ENCODE measurements around the gene RAD18.

The RAD18 gene

DNA sequence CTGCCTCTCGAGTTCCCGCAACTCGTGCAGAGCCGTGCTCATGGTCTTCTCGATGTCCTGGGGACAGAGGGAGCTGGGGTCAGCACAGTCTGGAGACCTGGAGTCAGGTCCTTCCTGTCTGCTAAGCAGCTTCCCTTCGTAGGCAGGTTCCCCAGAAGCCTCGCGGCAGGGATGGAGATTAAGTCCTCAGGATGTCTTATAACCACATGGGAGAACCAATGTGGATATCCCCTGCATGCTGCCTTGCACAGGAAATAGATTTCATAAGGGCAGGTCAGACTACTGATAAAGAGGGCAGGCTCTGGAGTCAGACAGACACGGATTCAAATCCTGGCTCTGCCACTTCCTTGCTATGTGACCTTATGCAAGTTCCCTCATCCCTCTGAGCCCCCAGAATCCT is 22.6 kb upstream of the RAD18 start:
- no peak for DNase-seq (ENCODE audit: low spot score)

DNA sequence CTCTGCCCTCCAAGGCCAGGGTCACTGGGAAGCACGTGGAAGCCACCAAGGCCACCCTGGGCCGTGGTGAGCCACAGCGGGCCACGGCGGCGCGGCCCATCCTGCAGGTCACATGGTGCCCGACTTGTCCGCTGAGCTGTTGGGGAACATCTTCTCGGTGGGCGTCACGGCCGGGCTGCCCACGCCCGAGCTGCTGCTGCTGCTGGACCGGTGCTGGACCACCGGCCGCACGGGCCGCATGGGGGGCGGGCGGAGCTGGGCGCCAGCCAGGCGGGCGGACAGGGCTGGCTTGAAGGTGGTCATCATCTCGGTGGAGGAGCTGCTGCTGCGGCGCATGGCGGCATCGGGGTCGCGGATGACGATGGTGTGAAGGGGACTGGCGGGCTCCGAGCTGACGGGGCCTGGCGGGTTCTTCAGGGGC is 22.1 kb upstream of the RAD18 start:
- no peak for DNase-seq (ENCODE audit: low spot score)

DNA sequence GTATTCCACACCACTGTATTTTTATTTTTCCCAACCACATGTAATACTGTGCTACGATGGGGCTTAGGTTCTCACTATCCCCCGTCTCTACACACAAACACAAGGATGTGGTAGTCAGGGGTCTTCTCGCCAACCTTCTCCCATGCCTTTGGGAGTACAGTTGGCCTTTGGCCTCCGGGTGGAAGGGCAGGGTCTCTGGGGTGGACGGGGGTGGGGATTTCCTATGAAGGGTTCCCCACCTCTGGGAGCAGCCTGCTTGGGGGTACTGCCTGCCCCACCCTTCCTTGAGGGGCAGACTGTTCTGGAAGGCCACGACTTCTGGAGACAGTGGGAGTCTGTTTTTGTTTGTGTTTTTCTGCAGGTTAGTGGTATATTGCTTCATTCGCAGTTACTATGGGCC is 21.3 kb upstream of the RAD18 start:
- no peak for DNase-seq (ENCODE audit: low spot score)

DNA sequence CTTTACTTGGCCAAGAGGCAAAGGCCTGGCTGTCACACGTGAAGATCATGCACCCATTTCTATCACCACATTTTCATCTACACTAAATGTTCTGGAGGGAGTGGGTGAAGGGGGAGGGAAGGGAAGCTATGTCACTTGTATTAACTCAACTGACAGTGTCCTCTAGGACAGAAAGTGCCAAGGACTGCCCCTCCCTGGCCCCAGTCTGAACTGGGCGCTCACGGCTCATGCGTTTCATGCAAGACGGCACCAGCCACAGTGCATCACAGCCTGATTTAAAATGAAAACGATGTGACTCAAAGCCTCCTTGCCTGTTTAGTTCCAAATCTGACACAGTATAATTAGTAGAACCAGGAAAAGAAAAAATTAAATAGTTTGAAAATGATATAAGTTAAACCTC is 20.8 kb upstream of the RAD18 start:
- no peak for DNase-seq (ENCODE audit: low spot score)

DNA sequence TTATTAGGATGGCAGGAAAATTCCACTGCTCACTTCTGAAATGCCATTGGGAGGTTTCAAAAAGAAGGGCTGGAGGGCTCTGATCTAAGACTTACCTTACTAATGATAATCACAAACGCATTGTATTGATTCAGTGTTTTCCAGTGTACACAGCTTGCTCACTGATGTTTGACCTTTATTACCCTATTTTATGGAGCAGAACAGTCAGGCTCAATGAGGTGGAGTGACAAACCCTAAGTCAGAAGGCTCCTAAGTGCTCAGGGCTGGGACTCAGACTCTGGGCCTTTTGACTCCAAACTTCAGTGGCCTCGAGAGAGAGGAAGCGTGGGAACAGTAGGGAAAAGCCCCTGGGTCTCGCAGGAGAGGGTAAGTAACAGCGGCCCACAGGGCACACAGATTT is 20.3 kb upstream of the RAD18 start:
- DNase-seq (ENCODE audit: low spot score), result no peak

DNA sequence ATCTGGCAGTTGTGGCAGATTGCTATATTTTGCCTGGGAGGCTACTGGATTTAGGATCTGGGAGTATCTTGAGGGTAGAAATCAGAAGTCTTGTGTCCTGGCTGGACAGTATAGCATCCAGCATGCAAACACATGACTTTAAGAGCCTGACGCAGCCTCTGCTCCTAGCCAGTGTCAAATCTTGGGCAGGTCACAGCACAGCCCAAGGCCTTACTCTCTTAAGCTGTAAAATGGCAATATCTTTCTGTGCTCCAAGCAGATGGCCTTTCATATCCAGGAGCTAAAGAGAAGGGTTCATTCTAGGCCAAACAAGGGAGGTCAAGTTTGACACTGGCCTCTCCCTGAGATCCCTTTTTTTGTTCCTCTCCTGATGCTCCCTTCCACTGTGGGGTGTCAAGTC is 19.8 kb upstream of the RAD18 start:
- no peak for DNase-seq (ENCODE audit: low spot score)

DNA sequence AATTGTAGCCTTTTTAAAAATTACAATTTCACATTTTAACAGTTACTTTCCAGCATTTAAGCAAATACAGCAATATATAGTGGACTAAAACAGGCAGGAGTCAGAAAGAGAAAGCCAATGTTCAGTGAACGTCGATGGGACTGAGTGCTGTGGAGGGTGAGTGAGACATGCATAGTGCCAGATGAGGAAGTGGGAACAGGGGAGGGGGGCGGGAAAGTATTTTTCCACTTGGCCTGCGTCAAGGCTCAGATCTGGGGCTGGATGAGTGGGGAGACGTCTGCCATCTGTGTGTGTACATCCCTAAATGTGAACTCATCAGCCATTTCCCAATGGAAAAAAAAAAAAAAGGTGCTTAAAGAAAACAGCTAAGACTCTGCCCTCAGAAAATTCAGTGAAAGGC is 19.2 kb upstream of the RAD18 start:
- DNase-seq (ENCODE audit: low spot score), result peak; percentile 34

DNA sequence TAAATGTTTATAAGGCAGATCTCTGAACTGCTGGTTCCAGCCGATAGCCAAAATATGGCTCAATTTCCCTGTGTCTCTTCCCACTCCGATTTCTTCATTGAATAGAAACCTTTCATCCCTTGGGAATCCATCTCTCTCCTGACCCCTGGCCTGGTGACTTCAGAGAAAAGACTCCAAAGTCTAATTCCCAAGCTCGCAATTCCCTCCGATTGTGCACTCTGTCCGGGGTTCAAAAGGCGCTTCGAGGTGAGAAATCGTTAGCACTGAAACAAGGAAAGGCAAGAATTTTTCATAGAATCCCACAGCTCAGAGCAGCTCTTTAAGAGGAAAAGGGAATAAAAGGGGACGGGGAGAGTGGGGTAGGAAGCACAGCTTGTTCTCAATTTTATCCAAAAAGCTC is 18.4 kb upstream of the RAD18 start:
- DNase-seq (ENCODE audit: low spot score), result no peak

DNA sequence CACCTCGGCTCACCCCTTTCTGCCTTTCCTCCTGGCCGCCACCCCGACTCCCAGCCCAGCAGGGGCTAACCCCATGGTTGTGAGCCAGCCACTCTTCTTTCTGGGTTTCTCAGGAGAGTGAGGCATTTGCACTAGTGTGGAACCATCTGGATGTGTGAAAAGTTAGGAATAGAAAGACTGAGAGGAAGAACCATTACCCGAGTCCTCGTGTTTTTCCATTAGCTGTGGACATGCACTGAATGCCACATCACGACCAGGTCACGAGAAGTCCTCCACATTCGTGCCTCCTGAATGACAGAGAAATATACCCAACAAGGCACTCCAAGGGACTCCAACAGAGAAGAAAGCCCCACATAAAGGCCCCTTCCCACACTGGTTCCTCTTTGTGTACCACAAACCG is 18.0 kb upstream of the RAD18 start:
- DNase-seq (ENCODE audit: low spot score), result no peak

DNA sequence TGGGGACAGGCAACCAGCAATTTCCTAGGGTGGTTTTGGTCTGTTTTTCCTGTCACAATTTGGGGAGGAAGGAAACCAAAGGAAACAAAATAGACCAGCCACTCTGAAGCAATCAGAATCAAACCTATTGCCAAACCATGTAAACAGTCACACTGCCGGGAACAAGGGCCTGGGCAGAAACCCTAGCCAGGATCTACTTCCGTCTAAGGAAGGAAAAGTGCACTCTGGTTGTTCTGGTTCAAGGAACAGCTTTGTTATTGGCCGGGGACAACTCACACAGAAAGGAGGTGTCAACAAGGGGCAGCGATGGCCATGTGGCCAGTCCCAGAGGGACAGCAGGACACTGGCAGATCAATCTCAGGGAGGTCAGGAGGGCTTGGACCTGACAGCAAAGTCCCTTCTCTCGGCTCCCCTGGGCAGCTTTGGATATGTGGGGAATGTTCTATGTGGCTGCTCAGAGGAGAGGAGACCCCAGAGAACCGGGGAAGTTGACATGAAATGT is 17.5 kb upstream of the RAD18 start:
- DNase-seq (ENCODE audit: low spot score), result no peak

DNA sequence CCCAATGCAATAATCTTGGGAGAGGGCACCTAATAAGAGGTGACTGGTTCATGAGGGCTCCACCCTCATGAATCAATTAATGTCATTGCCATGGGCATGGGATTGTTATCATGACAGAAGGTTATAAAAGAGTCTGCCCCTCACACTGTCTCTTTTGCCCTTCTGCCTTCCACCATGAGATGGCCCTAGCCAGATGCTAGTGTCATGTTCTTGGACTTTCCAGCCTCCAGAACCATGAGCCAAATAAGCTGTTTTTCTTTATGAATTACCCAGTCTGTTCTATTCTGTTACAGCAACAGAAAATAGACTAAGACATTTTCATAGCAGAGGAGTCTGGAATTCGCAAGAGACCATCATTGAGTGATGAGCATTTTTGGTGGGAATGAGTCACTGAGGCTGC is 16.0 kb upstream of the RAD18 start:
- no peak for DNase-seq (ENCODE audit: low spot score)

DNA sequence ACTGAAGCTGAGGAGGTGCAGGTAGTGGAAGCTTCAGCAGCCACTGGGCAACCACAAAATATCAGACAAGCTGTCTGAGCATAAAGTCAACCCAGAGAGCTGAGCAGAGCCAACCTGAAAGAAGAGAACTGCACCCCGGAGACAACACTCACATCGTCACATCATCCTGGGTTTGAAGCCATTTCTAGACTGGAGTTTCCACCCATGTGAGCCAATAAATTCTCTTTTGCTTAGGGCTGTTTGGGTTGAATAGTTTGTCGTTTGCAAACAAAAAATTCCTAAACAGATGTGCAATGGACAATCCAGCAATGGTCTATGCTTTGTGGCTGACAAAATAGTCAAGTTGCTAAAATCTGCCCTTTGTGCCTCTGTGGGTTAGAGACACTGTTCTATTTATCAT is 15.3 kb upstream of the RAD18 start:
- DNase-seq (ENCODE audit: low spot score), result no peak

DNA sequence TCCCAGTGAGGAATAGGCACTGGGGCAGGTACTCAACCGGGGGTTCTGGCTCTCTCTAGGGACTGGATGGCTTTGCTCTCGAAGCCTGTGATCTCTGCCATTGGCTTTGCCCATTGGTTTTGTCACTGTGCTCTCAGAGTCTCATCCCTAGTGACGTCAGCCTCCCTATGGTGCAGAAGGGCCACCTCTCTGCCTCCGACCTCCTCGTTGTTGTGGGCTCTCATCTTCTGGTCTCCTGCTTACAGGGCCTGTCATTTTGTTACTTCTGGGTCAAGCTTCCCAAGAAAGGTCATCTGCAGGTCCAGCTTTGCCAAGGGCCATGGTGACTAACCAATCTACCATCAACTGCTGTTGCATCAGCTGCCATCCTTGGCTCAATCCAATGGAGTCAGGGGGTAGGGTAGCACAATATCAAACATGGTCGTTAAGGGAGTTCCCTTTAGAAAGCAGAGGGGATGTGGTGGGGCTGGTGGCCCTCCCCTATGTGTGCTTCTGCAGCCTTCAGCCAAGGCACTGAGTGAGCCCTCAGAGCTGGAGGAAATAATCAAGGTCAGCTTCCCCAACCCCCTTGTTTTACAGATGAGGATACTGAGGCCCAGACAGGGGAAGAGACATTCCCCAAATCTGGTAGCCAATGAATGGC is 13.4 kb upstream of the RAD18 start:
- no peak for DNase-seq (ENCODE audit: low spot score)

DNA sequence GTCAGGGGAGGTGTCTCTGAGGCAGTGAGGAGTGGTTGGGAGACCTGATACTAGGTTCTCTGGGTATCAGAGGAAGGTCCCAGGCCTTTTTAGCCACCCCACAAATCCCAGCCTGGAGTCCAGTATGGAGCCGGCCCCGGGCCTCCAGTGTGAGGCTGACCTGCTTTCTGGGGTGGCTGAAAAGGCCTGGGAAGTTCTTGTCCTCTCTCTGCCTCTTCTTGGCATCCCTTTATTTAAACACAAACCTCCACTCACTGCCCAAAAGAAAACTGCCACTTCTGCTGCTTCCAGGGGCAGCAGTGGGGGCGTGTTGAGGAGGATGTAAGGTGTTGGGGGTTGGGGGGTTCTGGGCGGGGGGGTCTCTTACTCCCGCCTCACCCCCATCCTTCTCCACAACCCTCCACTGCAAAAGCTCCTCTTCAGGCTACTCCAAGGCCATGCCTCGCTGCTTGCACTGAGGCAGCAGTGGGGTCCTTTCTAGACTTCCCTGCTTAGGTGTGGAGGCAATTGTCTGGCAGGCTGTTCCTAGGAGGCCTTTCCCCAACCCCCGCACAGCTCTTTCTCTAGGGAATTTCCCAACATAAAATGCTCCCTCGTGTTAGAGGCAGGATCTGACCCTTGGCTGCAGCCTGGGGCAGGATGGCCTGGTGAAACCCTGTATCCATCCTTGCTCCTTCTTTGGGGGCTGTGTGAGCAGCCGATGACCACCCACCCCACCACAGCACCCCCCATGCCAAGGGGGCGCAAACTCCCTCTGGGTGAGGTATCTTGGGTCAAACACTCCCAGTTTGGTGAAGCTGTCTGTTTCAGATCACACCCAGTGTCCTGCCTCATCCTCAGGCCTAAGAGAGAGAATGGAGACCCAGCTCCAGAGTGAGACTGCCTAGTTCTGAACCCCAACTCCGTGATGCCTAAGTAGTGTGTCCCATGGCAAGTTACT is 12.1 kb upstream of the RAD18 start:
- no peak for DNase-seq (ENCODE audit: low spot score)

DNA sequence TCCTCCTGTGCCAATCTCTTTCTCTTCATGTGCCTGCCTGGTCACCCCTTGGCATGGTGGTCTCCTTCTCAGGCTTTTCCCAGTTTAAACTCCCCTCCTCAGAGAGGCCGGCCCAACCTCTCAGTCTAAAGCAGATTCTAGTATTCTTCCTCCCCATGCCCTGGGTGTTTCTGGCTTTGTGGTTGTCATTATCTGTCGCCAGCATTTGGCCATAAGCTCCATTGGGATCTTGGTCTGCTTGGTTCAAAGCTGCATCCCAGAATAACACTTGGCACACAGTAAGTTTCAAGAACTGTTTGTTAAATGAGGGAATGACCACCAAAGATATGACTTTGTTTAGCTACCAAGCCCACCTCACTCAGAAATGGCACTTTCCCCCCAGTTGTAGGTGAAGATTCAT is 11.2 kb upstream of the RAD18 start:
- DNase-seq (ENCODE audit: low spot score), result no peak

DNA sequence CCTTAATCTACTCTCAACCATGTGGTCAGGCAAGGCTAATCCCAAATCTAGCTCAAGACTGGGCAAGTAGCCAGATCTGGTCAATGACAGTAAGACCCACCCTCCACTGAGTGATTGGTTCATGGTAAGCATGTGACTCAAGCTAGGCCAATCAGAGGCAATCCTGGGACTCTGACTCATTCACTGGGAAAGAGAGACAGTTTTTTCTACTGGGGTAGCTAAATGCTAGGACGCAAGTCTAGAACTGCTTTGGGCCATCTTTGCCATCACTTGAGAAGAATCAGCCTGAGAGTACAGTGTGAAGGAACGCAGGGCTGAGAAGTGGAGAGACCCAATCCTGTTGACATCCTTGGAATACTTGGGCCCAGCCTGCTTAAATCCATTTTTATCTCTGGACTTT is 9.4 kb upstream of the RAD18 start:
- DNase-seq (ENCODE audit: low spot score), result no peak

DNA sequence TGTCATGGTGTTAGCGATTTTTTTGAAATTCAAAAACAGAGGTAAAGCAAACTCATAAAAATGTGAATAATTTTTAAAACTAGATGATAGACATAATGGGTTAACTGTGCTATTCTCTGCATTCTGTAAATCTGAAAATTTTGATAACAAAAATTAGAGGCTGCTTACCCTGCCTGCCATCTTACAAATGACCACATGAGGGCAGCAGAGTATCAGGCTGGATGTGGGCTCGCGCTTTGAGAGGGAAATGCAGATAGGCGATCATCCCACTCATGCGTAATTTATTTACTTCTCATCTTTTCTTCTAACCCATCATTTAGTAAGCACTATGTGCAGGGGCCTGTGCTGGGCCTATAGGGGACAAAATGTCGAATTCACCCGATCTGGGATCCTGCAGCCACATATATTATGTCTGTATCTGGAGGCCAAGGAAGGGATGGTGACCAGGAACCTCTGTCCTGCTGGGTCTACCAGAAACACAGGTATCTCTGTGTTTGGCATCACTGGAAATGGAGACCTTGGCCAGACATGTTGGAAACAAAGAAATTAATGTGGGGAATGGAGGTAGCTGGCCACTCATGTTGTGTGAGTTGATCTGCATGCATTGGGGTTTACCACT is 7.8 kb upstream of the RAD18 start:
- peak; percentile 66 for DNase-seq (ENCODE audit: low spot score)

DNA sequence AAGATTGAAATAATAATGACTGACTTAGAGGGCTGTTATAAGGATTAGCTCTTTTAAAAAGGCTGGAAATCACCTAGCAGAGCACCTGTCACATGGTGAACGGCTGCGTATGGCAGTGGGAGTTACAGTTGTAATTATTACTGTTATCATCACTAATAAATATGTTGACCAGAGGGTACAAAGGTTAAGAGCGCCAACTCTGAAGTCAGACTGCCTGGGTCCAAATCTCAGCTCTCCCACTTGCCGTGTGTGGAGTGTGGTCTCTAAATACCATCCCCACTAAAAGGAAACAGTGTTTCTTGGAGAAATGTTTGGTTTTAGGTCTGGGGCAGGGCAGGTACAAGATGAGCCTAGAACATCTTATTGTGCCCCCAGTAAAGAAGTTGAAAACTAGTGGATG is 6.0 kb upstream of the RAD18 start:
- DNase-seq (ENCODE audit: low spot score), result no peak

DNA sequence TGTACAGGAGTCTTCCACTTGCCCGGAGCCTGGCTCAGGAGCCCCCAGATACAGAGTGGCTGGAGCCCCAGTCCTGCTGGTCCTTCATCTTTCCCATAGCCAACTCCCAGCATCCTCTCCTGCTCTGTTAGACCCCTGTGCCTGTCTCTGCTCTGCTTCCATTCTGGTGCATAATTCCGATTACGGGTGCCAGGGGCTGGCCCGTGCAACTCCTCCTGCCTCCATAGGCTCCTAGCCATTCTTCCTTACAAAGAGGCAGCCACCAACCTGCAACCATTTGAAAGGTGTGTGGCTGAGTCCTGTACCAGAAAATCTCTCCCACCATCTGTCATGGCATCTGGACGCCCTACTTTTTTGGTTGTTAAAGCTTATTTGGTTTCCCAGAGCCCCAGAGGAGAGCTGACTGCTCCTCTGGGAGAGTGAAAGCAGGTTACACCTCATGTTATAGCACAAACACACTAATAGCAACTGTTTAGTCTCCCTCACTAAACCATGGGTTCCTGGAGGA is 5.2 kb upstream of the RAD18 start:
- DNase-seq (ENCODE audit: low spot score), result no peak

DNA sequence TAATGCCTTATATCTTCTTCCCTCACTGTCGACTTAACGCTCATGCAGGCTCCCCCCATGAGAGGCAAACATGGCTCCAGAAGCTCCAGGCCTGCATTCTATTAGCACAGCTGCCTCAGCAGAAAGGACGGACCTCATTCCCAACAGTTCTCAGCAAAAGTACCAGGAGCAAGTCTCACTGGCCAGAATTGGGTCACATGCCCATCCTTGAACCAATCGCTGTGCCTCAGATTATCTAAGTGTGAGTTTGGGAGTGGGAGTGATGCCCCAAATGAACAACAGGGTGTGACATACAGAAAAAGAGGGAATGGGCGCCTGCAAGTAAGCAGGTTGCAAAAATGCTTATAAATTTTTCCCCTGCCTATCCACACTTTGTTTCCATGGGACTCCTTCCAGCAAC is 4.3 kb upstream of the RAD18 start:
- DNase-seq (ENCODE audit: low spot score), result no peak

DNA sequence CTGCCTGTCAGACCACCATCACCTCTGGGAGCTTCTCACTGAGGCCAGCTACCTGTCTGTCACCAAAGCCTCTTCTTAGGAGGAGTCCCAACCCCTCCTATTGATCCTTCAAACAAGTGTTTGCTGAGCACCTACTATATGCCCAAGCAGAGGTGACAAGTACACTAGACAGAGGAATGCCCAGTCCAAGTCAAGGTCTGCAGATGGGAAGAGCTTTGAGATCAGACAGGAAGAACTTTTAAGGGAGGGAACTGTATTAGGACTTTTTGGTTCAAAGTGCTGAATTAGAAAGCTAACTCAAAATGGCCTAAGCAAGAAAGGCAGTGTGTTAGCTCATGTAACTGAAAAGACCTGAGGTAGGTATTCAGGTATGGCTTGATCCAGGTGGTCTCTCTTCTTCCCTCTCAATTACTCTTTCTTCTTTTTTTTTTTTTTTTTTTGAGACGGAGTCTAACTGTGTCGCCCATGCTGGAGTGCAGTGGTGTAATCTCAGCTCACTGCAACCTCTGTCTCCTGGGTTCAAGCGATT is 3.6 kb upstream of the RAD18 start:
- no peak for DNase-seq (ENCODE audit: low spot score)

DNA sequence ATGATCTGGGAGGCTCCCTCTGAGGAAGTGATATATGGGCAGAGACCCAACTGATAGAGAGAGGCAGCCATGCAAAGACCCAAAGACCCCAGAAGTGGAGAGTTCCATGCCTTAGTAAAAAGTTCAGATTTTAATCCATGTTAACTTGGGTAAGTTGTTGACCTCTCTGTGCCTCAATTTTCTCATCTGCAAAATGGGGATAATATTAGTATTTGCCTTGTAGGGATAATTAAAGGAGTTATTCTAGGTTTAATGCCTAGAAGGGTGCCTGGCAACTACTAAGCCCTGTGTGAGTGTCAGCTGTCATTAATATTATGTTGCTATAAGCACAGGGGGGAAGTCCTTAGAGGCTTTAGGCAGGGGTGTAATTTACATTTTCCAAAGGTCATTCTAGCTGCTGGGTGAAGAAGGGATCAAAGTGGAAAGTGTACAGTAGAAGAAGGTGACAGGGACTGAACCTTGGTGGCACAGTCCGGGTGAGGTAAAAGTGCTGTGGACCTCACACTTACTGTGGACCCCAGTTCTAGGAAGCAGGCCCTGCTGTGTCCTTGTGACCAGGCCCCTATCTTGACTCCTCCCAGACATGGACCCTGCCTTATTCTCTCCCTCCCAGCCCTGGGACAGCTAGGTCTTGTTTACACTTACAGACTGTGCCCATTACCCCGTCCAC is 3.0 kb upstream of the RAD18 start:
- DNase-seq (ENCODE audit: low spot score), result no peak
